Neural progenitor cell (in vitro differentiated cells): Measurements from ENCODE around the gene UGP2.

ENCODE experiments used
- EZH2phosphoT487 ChIP-seq: fragments of 200-600 bp; sonication (generic); IDR thresholded peaks from 2 replicates; pipeline ENCODE4 v1.6.1; 2017; ENCODE audit warnings: antibody characterized with exemption
- TF ChIP-seq, protein P1 (sequence below): fragments of 200-600 bp; sonication (generic); IDR thresholded peaks from 2 replicates; pipeline ENCODE4 v1.5.1; 2017; ENCODE audit warnings: antibody characterized with exemption, mild to moderate bottlenecking

DNA sequence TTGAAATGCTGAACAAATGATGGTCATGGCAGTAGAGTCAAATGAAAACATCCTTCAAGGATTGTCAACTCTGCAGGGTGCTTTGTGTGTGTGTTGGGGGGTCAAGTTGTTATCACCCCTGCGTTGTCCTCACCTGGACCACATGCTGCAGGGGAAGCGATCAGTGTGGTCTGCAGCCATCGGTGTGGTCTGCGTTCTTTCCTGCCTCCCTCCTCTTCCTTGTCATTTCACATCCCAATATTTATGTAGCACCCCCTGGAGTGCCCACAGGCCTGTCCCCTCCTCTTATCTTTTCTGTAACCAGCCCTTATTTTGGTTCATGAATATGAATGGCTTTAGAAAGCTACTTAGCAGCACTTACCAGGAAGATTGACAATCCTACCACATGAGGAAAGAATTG is 38.9 kb downstream of the UGP2 start:
- TF ChIP-seq, protein P1, sequence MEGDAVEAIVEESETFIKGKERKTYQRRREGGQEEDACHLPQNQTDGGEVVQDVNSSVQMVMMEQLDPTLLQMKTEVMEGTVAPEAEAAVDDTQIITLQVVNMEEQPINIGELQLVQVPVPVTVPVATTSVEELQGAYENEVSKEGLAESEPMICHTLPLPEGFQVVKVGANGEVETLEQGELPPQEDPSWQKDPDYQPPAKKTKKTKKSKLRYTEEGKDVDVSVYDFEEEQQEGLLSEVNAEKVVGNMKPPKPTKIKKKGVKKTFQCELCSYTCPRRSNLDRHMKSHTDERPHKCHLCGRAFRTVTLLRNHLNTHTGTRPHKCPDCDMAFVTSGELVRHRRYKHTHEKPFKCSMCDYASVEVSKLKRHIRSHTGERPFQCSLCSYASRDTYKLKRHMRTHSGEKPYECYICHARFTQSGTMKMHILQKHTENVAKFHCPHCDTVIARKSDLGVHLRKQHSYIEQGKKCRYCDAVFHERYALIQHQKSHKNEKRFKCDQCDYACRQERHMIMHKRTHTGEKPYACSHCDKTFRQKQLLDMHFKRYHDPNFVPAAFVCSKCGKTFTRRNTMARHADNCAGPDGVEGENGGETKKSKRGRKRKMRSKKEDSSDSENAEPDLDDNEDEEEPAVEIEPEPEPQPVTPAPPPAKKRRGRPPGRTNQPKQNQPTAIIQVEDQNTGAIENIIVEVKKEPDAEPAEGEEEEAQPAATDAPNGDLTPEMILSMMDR, result no peak
- no peak for TF ChIP-seq EZH2phosphoT487
